K562 (cell line): ENCODE data around the gene SLA2.
A peak's percentile ranks its signal among the peaks of the same experiment; 100 is the strongest.

Source experiments
- CEBPB ChIP-seq: fragments of 450-650 bp; IDR thresholded peaks from 2 replicates; pipeline ENCODE4 v1.6.1; 2016; ENCODE audit warnings: missing genetic modification characterization, missing compliant biosample characterization
- CHD2 ChIP-seq: IDR thresholded peaks from 2 replicates; pipeline ENCODE4 v1.6.1; 2011; ENCODE audit warnings: low read depth, low read length
- NFIC ChIP-seq: fragments of 450-650 bp; IDR thresholded peaks from 2 replicates; pipeline ENCODE4 v1.6.1; 2017; ENCODE audit warnings: mild to moderate bottlenecking, inconsistent platforms
- RNF2 ChIP-seq: sonication (generic); IDR thresholded peaks from 2 replicates; pipeline ENCODE4 v1.6.1; 2016
- TF ChIP-seq, protein P1 (sequence below): sonication (generic); formaldehyde crosslinking; IDR thresholded peaks from 2 replicates; pipeline ENCODE4 v1.8.1; 2023; ENCODE audit warnings: mild to moderate bottlenecking, missing genetic modification reagents
- TF ChIP-seq, protein P2 (sequence below), 3 experiments: IDR thresholded peaks in 2 of 3; conservative IDR thresholded peaks in 1 of 3; 2 replicates each; pipeline ENCODE4 v1.5.1; 2011 to 2012; ENCODE audit warnings: low read length in 3 of 3, mild to moderate bottlenecking in 3 of 3, control low read depth in 2 of 3, improper control_type of control experiment in 1 of 3, inconsistent platforms in 1 of 3, low read depth in 1 of 3, mixed read lengths in 1 of 3, moderate library complexity in 1 of 3; ENCODE audit not compliant: insufficient read depth in 2 of 3

DNA sequence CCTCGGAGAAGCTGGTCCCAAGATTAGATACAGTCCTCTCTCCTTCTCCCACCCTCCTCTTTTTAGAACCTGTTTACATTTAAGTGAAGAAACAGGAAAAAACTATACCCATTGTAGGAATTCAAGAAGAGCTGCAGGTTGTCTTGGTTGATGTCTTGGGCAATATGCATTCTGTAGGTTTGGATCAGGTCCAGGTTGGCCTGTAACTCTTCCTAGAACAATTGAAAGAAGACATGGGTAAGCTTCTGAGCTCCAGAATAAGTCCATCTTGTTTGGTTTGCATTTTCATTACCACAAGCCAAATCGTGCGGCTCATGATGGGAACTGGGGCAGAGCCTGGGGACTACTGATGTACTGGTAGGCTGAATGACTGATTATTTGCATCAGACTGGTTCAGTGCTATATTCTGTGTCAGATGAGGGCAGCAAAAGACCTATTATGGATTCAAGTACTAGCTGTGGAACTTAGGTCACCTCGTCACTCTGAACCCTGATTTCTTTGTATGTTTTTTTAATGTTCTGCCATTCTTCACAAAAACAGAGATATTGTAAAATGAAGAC lies 20.3 kb upstream of the SLA2 start:
- TF ChIP-seq CHD2 (no peak), CEBPB (no peak), NFIC (peak; percentile 26), RNF2 (no peak)
- TF ChIP-seq, protein P1, sequence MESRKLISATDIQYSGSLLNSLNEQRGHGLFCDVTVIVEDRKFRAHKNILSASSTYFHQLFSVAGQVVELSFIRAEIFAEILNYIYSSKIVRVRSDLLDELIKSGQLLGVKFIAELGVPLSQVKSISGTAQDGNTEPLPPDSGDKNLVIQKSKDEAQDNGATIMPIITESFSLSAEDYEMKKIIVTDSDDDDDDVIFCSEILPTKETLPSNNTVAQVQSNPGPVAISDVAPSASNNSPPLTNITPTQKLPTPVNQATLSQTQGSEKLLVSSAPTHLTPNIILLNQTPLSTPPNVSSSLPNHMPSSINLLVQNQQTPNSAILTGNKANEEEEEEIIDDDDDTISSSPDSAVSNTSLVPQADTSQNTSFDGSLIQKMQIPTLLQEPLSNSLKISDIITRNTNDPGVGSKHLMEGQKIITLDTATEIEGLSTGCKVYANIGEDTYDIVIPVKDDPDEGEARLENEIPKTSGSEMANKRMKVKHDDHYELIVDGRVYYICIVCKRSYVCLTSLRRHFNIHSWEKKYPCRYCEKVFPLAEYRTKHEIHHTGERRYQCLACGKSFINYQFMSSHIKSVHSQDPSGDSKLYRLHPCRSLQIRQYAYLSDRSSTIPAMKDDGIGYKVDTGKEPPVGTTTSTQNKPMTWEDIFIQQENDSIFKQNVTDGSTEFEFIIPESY (CRISPR knock-in tag): no peak
- TF ChIP-seq, protein P2, sequence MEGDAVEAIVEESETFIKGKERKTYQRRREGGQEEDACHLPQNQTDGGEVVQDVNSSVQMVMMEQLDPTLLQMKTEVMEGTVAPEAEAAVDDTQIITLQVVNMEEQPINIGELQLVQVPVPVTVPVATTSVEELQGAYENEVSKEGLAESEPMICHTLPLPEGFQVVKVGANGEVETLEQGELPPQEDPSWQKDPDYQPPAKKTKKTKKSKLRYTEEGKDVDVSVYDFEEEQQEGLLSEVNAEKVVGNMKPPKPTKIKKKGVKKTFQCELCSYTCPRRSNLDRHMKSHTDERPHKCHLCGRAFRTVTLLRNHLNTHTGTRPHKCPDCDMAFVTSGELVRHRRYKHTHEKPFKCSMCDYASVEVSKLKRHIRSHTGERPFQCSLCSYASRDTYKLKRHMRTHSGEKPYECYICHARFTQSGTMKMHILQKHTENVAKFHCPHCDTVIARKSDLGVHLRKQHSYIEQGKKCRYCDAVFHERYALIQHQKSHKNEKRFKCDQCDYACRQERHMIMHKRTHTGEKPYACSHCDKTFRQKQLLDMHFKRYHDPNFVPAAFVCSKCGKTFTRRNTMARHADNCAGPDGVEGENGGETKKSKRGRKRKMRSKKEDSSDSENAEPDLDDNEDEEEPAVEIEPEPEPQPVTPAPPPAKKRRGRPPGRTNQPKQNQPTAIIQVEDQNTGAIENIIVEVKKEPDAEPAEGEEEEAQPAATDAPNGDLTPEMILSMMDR (IDR thresholded peaks at IDR 0.05 in 2 of 3, conservative IDR thresholded peaks at IDR 0.05 in 1 of 3; ENCODE audit: insufficient read depth in 2 of 3, low read depth in 1 of 3, low read length in 3 of 3): peak; percentile 15 to 61 (median 46); a peak in 3 of 6 replicates
